CD4-positive, alpha-beta T cell (primary cell): ENCODE data around the gene ZSCAN31. TPM values are rescaled to one million over a fixed set of nuclear protein-coding genes. Genes with fewer than 3 reads are reported as not detected.

Source experiments
- ATAC-seq: fragments of 200-7000 bp; cut with Tn5 transposase; one replicate; pipeline ENCODE4 v1.10.0; 2022; ENCODE audit warnings: mild to moderate bottlenecking; ENCODE audit not compliant: poor library complexity
- CTCF ChIA-PET: fragments of 350-600 bp; sonication (Branson Sonifier 250); formaldehyde crosslinking; loops from one replicate; lab custom pipeline; 2021; ENCODE audit warnings: antibody characterized with exemption, inconsistent platforms; lab: Charles Lee
- POLR2A ChIA-PET: fragments of 350-600 bp; sonication (Branson Sonifier 250); formaldehyde crosslinking; loops from one replicate; lab custom pipeline; 2021; ENCODE audit warnings: antibody characterized with exemption, inconsistent platforms; lab: Charles Lee
- DNase-seq, 14 experiments: peaks; one replicate each; pipeline ENCODE4 v3.0.0-alpha.2; 2013 to 2020; ENCODE audit warnings: mixed read lengths in 2 of 14
- H3K27ac ChIP-seq, 2 donors: one replicate each; pipeline versions ENCODE4 v1.5.1 to v1.7.0; 2013; ENCODE audit warnings: low read length in 2 of 2, low read depth in 1 of 2, mild to moderate bottlenecking in 1 of 2
- H3K27me3 ChIP-seq, 2 experiments: 1 replicate in 1 of 2; 2 replicates in 1 of 2; pipeline versions ENCODE4 v1.6.1 to v1.7.0; 2013; ENCODE audit warnings: low read length in 2 of 2, control low read depth in 1 of 2, mild to moderate bottlenecking in 1 of 2, moderate library complexity in 1 of 2; ENCODE audit not compliant: insufficient read depth in 2 of 2, control insufficient read depth in 1 of 2
- H3K36me3 ChIP-seq: one replicate; pipeline ENCODE4 v1.6.1; 2013; ENCODE audit warnings: low read length, control low read depth; ENCODE audit not compliant: insufficient read depth
- H3K4me1 ChIP-seq: one replicate; pipeline ENCODE4 v1.6.1; 2013; ENCODE audit warnings: low read length, control low read depth; ENCODE audit not compliant: insufficient read depth
- H3K4me3 ChIP-seq: one replicate; pipeline ENCODE4 v1.5.1; 2013; ENCODE audit warnings: mild to moderate bottlenecking, low read length, moderate library complexity
- H3K9me3 ChIP-seq, 2 experiments: 1 replicate in 1 of 2; 2 replicates in 1 of 2; pipeline versions ENCODE4 v1.6.1 to v1.7.0; 2013; ENCODE audit warnings: low read length in 2 of 2, mild to moderate bottlenecking in 2 of 2, control low read depth in 1 of 2, moderate library complexity in 1 of 2; ENCODE audit not compliant: control insufficient read depth in 1 of 2, insufficient read depth in 1 of 2
- H3K27ac Mint-ChIP-seq: one replicate; pipeline ENCODE4 v1.8.0; 2020; ENCODE audit warnings: mixed read lengths
- H3K27me3 Mint-ChIP-seq: one replicate; pipeline ENCODE4 v1.8.0; 2021; ENCODE audit warnings: mixed read lengths
- H3K36me3 Mint-ChIP-seq: one replicate; pipeline ENCODE4 v1.8.0; 2021; ENCODE audit warnings: low read depth, mixed read lengths
- H3K4me1 Mint-ChIP-seq: one replicate; pipeline ENCODE4 v1.8.0; 2021; ENCODE audit warnings: low read depth, mixed read lengths
- H3K4me3 Mint-ChIP-seq: one replicate; pipeline ENCODE4 v1.8.0; 2020; ENCODE audit warnings: mild to moderate bottlenecking, mixed read lengths
- H3K9me3 Mint-ChIP-seq: one replicate; pipeline ENCODE4 v1.8.0; 2020; ENCODE audit warnings: mixed read lengths
- intact Hi-C, 2 experiments: fragments of 100-400 bp; cut with DNase I in 1 of 2; cut with micrococcal nuclease in 1 of 2; formaldehyde crosslinking; loops; one replicate each; pipeline versions ENCODE4 v1.15.1 to v1.9.0; 2023 to 2025; cut with DNase I, micrococcal nuclease
- total RNA-seq, 174 experiments: library from RNA in 2 of 174; stranded (reverse) in 2 of 174; gene quantifications; one replicate each; pipeline ENCODE4 v1.2.3 and lab custom pipeline; 2021 to 2026
- TF ChIP-seq, protein P1 (sequence below): fragments of 200-600 bp; IDR thresholded peaks from one replicate; pipeline ENCODE4 v1.8.0; 2022; ENCODE audit warnings: antibody characterized with exemption, mild to moderate bottlenecking

ZSCAN31 gene
- total RNA-seq, 2 experiments from 2014 or later: 0.88 to 1.1 TPM

- no peaks in the 10 kb centered on the region for H3K9me3 ChIP-seq
These were observed 15.1 kb upstream of the ZSCAN31 start for GRCh38 chr6:28351087-28351486.

DNA sequence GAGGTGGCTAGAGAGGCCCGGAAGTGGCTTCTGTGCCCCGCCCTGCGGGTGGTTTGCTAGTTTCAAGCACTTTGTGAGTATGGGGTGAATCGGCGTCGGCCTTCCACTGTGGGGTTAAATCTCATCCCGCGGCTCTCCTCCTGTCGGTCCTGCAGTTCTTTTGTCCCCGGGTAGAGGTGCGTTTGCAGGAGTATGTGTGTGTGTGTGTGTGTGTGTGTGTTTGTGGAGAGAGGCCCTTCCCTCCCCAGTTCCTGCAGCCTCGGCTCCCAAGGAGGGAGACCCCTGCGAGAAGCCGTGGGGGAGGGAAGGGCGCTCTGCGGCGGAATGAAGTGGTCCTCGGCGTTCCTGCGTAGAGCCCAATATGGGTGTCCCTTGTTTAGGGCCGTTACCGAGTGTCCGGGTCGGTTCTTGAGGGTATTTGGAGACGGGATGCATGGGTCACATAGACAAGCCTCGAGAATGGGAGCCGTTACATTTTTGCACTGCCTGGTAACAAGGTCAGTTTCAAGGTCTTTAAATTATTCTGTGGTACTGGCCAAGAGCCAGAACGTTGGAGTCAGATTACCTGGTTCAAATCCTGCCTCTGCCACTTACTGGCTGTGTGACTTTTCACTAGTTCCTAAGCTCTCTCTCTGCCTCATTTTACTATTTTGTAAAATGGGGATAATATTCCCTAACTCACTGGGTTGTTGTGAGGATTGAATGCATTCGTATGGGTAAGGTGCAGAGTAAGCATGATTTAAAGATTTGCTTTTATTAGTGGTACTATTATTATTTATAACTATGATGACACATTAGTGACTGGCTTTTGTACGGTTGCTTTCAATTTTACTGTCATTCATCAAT is 14.2 kb upstream of the ZSCAN31 start, which contains the start of gene ZKSCAN3:
TSS of gene ZKSCAN3 (plus strand) at position 56 of the 846 bp plus-strand sequence. CDS start 9,640 bp downstream, outside the sequence.
- H3K27ac Mint-ChIP-seq: peak within 1 kb of the TSS; percentile 85
- peaks cover 13% of the 10 kb centered on the region for H3K4me1 ChIP-seq
- peaks cover 9% of the 10 kb centered on the region for H3K36me3 Mint-ChIP-seq
- DNase-seq: peak; percentile 65 to 89 (median 80)
- peak within 1 kb of the TSS; percentile 73 for H3K4me3 ChIP-seq
- peaks cover 27% of the 10 kb centered on the region for H3K27me3 Mint-ChIP-seq
- H3K4me1 Mint-ChIP-seq: peaks cover 43% of the 10 kb centered on the region
- peak; percentile 100 for ATAC-seq
- H3K27me3 ChIP-seq: peaks cover 0 to 11% of the 10 kb centered on the region in 2 experiments
- H3K9me3 ChIP-seq: no peaks in the 10 kb centered on the region
- peak within 1 kb of the TSS; percentile 99 for H3K4me3 Mint-ChIP-seq
- intact Hi-C loops: loop anchor here (1.0 to 5.0 kb wide), 6 partner anchors 49 to 268 kb away; partner anchors contain the start of genes ZSCAN26 (in 2 of the 2), ZKSCAN4 (in 1 of the 2), ZNF165 (in 1 of the 2) and ZSCAN12 (in 1 of the 2)
- peak within 1 kb of the TSS in 1 of 2 donors; percentile 46 for H3K27ac ChIP-seq
- H3K9me3 Mint-ChIP-seq: no peaks in the 10 kb centered on the region
- no peaks in the 10 kb centered on the region for H3K36me3 ChIP-seq
- ChIA-PET CTCF (interaction anchor here (0.6 to 1.2 kb wide), 4 partner anchors 73 to 825 kb away, joined by 3 read pairs; partner anchors contain the start of gene ZSCAN26), POLR2A (interaction anchor here (0.6 to 3.5 kb wide), 14 partner anchors 14 to 1203 kb away, joined by 3 to 21 read pairs (median 4); partner anchors contain the start of genes ZKSCAN4, ZKSCAN8, ZSCAN16 and ZSCAN26)
- TF ChIP-seq, protein P1, sequence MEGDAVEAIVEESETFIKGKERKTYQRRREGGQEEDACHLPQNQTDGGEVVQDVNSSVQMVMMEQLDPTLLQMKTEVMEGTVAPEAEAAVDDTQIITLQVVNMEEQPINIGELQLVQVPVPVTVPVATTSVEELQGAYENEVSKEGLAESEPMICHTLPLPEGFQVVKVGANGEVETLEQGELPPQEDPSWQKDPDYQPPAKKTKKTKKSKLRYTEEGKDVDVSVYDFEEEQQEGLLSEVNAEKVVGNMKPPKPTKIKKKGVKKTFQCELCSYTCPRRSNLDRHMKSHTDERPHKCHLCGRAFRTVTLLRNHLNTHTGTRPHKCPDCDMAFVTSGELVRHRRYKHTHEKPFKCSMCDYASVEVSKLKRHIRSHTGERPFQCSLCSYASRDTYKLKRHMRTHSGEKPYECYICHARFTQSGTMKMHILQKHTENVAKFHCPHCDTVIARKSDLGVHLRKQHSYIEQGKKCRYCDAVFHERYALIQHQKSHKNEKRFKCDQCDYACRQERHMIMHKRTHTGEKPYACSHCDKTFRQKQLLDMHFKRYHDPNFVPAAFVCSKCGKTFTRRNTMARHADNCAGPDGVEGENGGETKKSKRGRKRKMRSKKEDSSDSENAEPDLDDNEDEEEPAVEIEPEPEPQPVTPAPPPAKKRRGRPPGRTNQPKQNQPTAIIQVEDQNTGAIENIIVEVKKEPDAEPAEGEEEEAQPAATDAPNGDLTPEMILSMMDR: no peak

More at GRCh38 chr6:28351087-28351486, 15.1 kb upstream of the ZSCAN31 start:
- Mint-ChIP-seq H3K4me3 (peak overlapping the region; percentile 99), H3K36me3 (peaks cover 9% of the 10 kb centered on the region), H3K4me1 (peaks cover 52% of the 10 kb centered on the region), H3K27me3 (peaks cover 17% of the 10 kb centered on the region), H3K27ac (no peak overlapping the region), H3K9me3 (no peaks in the 10 kb centered on the region)
- ATAC-seq (no peak), DNase-seq (no peak)
- CTCF ChIA-PET: interaction anchor here (0.8 to 1.2 kb wide), 2 partner anchors 74 to 84 kb away, joined by 3 read pairs; partner anchors contain the start of gene ZSCAN26
- no peak overlapping the region for H3K4me3 ChIP-seq
- no peaks in the 10 kb centered on the region for H3K36me3 ChIP-seq
- POLR2A ChIA-PET: interaction anchor here (1.1 to 2.2 kb wide), 2 partner anchors 16 to 210 kb away, joined by 5 to 15 read pairs; partner anchors contain the start of genes ZKSCAN8 and ZSCAN31
- intact Hi-C loops: loop anchor here in 1 of 2 experiments (5.0 kb wide), 3 partner anchors 91 to 269 kb away; partner anchors contain the start of genes ZKSCAN4, ZNF165 and ZSCAN23
- H3K4me1 ChIP-seq: peaks cover 22% of the 10 kb centered on the region
- no peak overlapping the region for H3K27ac ChIP-seq
- H3K27me3 ChIP-seq: peaks cover 0 to 6% of the 10 kb centered on the region in 2 experiments
- TF ChIP-seq, protein P1: no peak

DNA sequence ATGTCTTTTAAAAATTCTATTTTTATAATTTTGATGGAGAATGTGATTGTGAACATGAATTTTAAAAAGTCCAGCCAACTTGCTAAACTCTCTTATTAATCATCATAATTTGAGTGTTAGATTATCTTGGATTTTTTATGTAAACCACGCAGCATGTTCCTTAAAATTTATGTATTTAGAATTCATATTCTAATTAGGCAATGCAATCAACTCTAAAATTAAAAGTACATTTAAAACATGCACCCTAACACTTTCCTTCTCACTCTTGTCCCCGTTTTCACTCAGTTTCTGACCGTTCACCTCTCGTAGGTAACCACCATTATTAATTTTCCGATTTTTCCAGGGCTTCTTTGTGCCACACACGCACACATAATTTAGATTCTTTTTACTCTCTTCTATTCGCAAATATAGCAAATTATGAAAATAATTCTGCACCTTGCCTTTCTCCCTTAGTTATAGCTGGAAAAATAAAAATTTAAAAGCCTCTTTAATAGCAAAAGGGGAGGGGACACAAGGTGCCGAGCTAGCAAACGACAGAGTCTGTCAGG is 13.5 kb upstream of the ZSCAN31 start:
- DNase-seq (no peak), ATAC-seq (no peak)
- Mint-ChIP-seq H3K4me3 (peak overlapping the region; percentile 99), H3K27ac (peak overlapping the region; percentile 85), H3K4me1 (peaks cover 43% of the 10 kb centered on the region), H3K9me3 (no peaks in the 10 kb centered on the region), H3K27me3 (peaks cover 31% of the 10 kb centered on the region), H3K36me3 (peaks cover 9% of the 10 kb centered on the region)
- POLR2A ChIA-PET: interaction anchor here (0.6 to 3.5 kb wide), 13 partner anchors 13 to 1202 kb away, joined by 3 to 21 read pairs (median 3); partner anchors contain the start of genes ZKSCAN4, ZKSCAN8, ZSCAN16 and ZSCAN26
- peak overlapping the region; percentile 73 for H3K4me3 ChIP-seq
- no peak overlapping the region for H3K27ac ChIP-seq
- TF ChIP-seq, protein P1: no peak
- no peaks in the 10 kb centered on the region for H3K36me3 ChIP-seq
- no peaks in the 10 kb centered on the region for H3K9me3 ChIP-seq
- CTCF ChIA-PET: interaction anchor here (0.6 to 0.8 kb wide), 2 partner anchors 82 to 824 kb away, joined by 3 read pairs; partner anchors contain the start of gene ZSCAN26
- peaks cover 13% of the 10 kb centered on the region for H3K4me1 ChIP-seq
- H3K27me3 ChIP-seq: peaks cover 0 to 11% of the 10 kb centered on the region in 2 experiments
- intact Hi-C loops: loop anchor here in 1 of 2 experiments (1.0 to 5.0 kb wide), 2 partner anchors 50 to 82 kb away; partner anchors contain the start of genes ZSCAN12 and ZSCAN26
